WTC11 (cell line): ENCODE results near the gene STPG4.

Source experiments
- CREB1 ChIP-seq: sonication (generic); formaldehyde crosslinking; IDR thresholded peaks from 2 replicates; pipeline ENCODE4 v1.8.0; 2023; ENCODE audit warnings: mild to moderate bottlenecking, missing genetic modification reagents
- CREM ChIP-seq: sonication (generic); formaldehyde crosslinking; IDR thresholded peaks from 2 replicates; pipeline ENCODE4 v1.8.1; 2022; ENCODE audit warnings: mild to moderate bottlenecking, missing genetic modification reagents, moderate library complexity
- E2F1 ChIP-seq: sonication (generic); formaldehyde crosslinking; IDR thresholded peaks from 2 replicates; pipeline ENCODE4 v1.8.0; 2022; ENCODE audit warnings: mild to moderate bottlenecking, missing genetic modification reagents
- GABPB1 ChIP-seq: sonication (generic); formaldehyde crosslinking; IDR thresholded peaks from 2 replicates; pipeline ENCODE4 v1.8.1; 2023; ENCODE audit warnings: mild to moderate bottlenecking, missing genetic modification reagents
- HMGXB4 ChIP-seq: sonication (generic); formaldehyde crosslinking; IDR thresholded peaks from 2 replicates; pipeline ENCODE4 v1.8.1; 2023; ENCODE audit warnings: mild to moderate bottlenecking, moderate library complexity, missing genetic modification reagents
- JAZF1 ChIP-seq: fragments of 250-450 bp; sonication (Bioruptor Pico); IDR thresholded peaks from 2 replicates; pipeline ENCODE4 v1.9.0; 2021; ENCODE audit warnings: moderate library complexity, mild to moderate bottlenecking, inconsistent platforms
- MYBL2 ChIP-seq: sonication (generic); formaldehyde crosslinking; IDR thresholded peaks from 2 replicates; pipeline ENCODE4 v1.8.1; 2023; ENCODE audit warnings: mild to moderate bottlenecking, moderate library complexity, missing genetic modification reagents
- PRRX2 ChIP-seq: fragments of 250-450 bp; sonication (Bioruptor Pico); IDR thresholded peaks from 2 replicates; pipeline ENCODE4 v1.8.0; 2021; ENCODE audit warnings: mild to moderate bottlenecking
- RELA ChIP-seq: sonication (generic); formaldehyde crosslinking; IDR thresholded peaks from 2 replicates; pipeline ENCODE4 v1.8.1; 2022; ENCODE audit warnings: missing genetic modification reagents, mild to moderate bottlenecking, borderline replicate concordance
- SP1 ChIP-seq: sonication (generic); formaldehyde crosslinking; conservative IDR thresholded peaks from 2 replicates; pipeline ENCODE4 v1.8.1; 2022; ENCODE audit warnings: missing genetic modification reagents
- ZNF396 ChIP-seq: fragments of 250-450 bp; sonication (Bioruptor Pico); IDR thresholded peaks from 2 replicates; pipeline ENCODE4 v1.8.0; 2021; ENCODE audit warnings: mild to moderate bottlenecking, moderate library complexity, borderline replicate concordance
- TF ChIP-seq, protein P1 (sequence below): fragments of 200-600 bp; IDR thresholded peaks from 2 replicates; pipeline ENCODE4 v1.8.0; 2022; ENCODE audit warnings: antibody characterized with exemption

- no peak for TF ChIP-seq CREM (CRISPR knock-in tag)
- TF ChIP-seq, protein P1, sequence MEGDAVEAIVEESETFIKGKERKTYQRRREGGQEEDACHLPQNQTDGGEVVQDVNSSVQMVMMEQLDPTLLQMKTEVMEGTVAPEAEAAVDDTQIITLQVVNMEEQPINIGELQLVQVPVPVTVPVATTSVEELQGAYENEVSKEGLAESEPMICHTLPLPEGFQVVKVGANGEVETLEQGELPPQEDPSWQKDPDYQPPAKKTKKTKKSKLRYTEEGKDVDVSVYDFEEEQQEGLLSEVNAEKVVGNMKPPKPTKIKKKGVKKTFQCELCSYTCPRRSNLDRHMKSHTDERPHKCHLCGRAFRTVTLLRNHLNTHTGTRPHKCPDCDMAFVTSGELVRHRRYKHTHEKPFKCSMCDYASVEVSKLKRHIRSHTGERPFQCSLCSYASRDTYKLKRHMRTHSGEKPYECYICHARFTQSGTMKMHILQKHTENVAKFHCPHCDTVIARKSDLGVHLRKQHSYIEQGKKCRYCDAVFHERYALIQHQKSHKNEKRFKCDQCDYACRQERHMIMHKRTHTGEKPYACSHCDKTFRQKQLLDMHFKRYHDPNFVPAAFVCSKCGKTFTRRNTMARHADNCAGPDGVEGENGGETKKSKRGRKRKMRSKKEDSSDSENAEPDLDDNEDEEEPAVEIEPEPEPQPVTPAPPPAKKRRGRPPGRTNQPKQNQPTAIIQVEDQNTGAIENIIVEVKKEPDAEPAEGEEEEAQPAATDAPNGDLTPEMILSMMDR, result no peak
- TF ChIP-seq JAZF1, result no peak
- TF ChIP-seq RELA (CRISPR knock-in tag), result no peak
- TF ChIP-seq PRRX2 (CRISPR knock-in tag), result no peak
- TF ChIP-seq MYBL2 (CRISPR knock-in tag), result no peak
- TF ChIP-seq HMGXB4, result no peak
- no peak for TF ChIP-seq SP1 (CRISPR knock-in tag)
- no peak for TF ChIP-seq E2F1 (CRISPR knock-in tag)
- TF ChIP-seq GABPB1 (CRISPR knock-in tag), result no peak
- no peak for TF ChIP-seq CREB1 (CRISPR knock-in tag)
- no peak for TF ChIP-seq ZNF396
Observed at GRCh38 chr2:47112665-47113435, 42.3 kb downstream of the STPG4 start.
